ENCODE results near the gene YIPF2.

The YIPF2 gene

GRCh38 chr19:10936661-10937084, 8.2 kb upstream of the YIPF2 start:
- DNase-seq, result peak; percentile 29 to 67

GRCh38 chr19:10935371-10936059, 7.1 kb upstream of the YIPF2 start:
- no peak for DNase-seq

- DNase-seq, result no peak
Observed at GRCh38 chr19:10929402-10929794, 959 bp upstream of the YIPF2 start.

GRCh38 chr19:10927730-10928562, 493 bp downstream of the YIPF2 start:
- peak in 1 of 2 donors; percentile 12 for DNase-seq

- no peak for DNase-seq
Observed at GRCh38 chr19:10924597-10924996, 3.8 kb downstream of the YIPF2 start.

- DNase-seq, result no peak
Observed at GRCh38 chr19:10923260-10924112, 5.0 kb downstream of the YIPF2 start.

GRCh38 chr19:10922638-10923014, 5.8 kb downstream of the YIPF2 start:
- no peak for DNase-seq

GRCh38 chr19:10921910-10922637, 6.4 kb downstream of the YIPF2 start:
- no peak for DNase-seq

- DNase-seq, result no peak
Observed at GRCh38 chr19:10921199-10921909, 7.1 kb downstream of the YIPF2 start.

- no peak for DNase-seq
Observed at GRCh38 chr19:10920781-10921180, 7.7 kb downstream of the YIPF2 start.

- DNase-seq, result no peak
Observed at GRCh38 chr19:10920288-10920655, 8.2 kb downstream of the YIPF2 start.

GRCh38 chr19:10919352-10920287, 8.8 kb downstream of the YIPF2 start:
- no peak for DNase-seq

- no peak for DNase-seq
Observed at GRCh38 chr19:10918359-10918758, 10.1 kb downstream of the YIPF2 start.

GRCh38 chr19:10916602-10917001, 11.8 kb downstream of the YIPF2 start:
- DNase-seq, result no peak

- DNase-seq, result no peak
Observed at GRCh38 chr19:10915130-10916091, 13.0 kb downstream of the YIPF2 start.

GRCh38 chr19:10913716-10914340, 14.6 kb downstream of the YIPF2 start:
- no peak for DNase-seq

- no peak for DNase-seq
Observed at GRCh38 chr19:10912619-10913018, 15.8 kb downstream of the YIPF2 start.

GRCh38 chr19:10911579-10912363, 16.7 kb downstream of the YIPF2 start:
- no peak for DNase-seq

Measured in CD4-positive, alpha-beta T cell treated with Interleukin-4 for 1 hour (primary cell).